ENCODE results near the gene SMIM35.

DNA sequence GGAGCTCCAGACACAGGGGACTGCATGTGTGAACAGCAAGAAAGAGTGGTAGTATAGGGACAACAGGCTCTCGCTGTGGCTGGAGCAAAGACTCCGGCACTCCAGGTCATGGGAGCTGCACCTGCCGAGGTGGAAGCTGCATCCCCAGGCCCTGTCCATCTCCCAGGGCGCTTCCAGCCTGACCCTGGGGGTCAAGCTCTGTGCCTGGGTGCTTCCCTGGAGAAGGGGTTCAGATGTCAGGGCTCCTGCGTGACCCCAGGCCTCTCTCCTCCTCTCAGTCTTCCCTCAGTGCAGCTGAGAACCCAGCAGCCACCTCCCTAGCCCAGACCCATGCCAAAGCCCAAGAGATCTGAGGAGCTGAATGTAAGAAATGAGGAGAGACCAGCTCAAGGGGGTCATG, 6.5 kb downstream of the SMIM35 start:
- TF ChIP-seq, protein P1, sequence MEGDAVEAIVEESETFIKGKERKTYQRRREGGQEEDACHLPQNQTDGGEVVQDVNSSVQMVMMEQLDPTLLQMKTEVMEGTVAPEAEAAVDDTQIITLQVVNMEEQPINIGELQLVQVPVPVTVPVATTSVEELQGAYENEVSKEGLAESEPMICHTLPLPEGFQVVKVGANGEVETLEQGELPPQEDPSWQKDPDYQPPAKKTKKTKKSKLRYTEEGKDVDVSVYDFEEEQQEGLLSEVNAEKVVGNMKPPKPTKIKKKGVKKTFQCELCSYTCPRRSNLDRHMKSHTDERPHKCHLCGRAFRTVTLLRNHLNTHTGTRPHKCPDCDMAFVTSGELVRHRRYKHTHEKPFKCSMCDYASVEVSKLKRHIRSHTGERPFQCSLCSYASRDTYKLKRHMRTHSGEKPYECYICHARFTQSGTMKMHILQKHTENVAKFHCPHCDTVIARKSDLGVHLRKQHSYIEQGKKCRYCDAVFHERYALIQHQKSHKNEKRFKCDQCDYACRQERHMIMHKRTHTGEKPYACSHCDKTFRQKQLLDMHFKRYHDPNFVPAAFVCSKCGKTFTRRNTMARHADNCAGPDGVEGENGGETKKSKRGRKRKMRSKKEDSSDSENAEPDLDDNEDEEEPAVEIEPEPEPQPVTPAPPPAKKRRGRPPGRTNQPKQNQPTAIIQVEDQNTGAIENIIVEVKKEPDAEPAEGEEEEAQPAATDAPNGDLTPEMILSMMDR (IDR thresholded peaks at IDR 0.05): no peak
- no peak for TF ChIP-seq POLR2A (IDR thresholded peaks at IDR 0.05)
